ENCODE results near the gene PPEF2.
A peak's percentile ranks its signal among the peaks of the same experiment; 100 is the strongest.

Gene PPEF2

DNA sequence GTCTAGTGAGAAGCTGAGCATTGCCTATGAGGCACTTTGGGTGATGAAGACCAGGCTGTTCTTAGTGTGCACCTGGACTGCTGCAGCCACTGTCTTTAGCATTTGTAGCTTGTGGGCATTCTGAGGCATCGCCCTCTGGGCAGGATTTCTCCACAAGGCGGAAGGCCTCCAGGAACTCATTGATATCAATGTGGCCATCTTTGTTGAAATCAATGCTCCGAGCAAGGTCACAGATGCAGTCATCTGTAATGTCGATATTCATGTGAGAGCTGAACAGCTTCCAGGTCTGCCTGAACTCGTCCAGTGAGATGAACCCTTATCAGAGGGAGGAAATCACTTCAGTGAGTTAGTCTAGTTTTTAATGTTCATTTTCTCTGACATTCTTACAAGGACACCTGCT is 41.6 kb downstream of the PPEF2 start:
- no peak for DNase-seq
- Histone ChIP-seq H2BK12ac (ENCODE audit: low read length in 2 of 2) (no peak overlapping the region), H4K91ac (ENCODE audit: low read length) (no peak overlapping the region), H3K23ac (ENCODE audit: low read length in 2 of 2) (no peak overlapping the region), H4K8ac (ENCODE audit: low read length) (no peak overlapping the region), H3K14ac (ENCODE audit: low read length in 2 of 2) (no peak overlapping the region), H3K4me2 (ENCODE audit: low read length, poor library complexity, severe bottlenecking) (no peak overlapping the region), H3K4me1 (ENCODE audit: control insufficient read depth, insufficient read depth, low read depth, low read length) (no peaks in the 10 kb centered on the region), H3K9me3 (ENCODE audit: control insufficient read depth, low read length) (peaks cover 3% of the 10 kb centered on the region), H3K27me3 (ENCODE audit: control insufficient read depth in 1 of 2, insufficient read depth in 1 of 2, low read length in 2 of 2) (no peaks in the 10 kb centered on the region), H3K4me3 (ENCODE audit: insufficient read depth in 1 of 2, low read depth in 1 of 2, low read length in 2 of 2) (no peak overlapping the region), H3K27ac (ENCODE audit: low read length, poor library complexity, severe bottlenecking) (no peak overlapping the region), H3K79me1 (replicated peaks; ENCODE audit: low read length, poor library complexity, severe bottlenecking) (no peaks in the 10 kb centered on the region), H2AFZ (ENCODE audit: low read depth, low read length) (no peak overlapping the region), H2BK15ac (ENCODE audit: low read depth, poor library complexity, severe bottlenecking) (no peak overlapping the region), H3K18ac (ENCODE audit: low read depth in 1 of 2, low read length in 2 of 2) (no peak overlapping the region), H3K36me3 (ENCODE audit: control insufficient read depth in 1 of 2, insufficient read depth in 2 of 2, low read depth in 1 of 2, low read length in 2 of 2) (no peaks in the 10 kb centered on the region), H2BK120ac (ENCODE audit: low read depth, low read length) (no peak overlapping the region), H2AK5ac (ENCODE audit: low read length, severe bottlenecking) (no peak overlapping the region), H3K4ac (ENCODE audit: low read depth in 1 of 2, low read length in 2 of 2) (no peak overlapping the region), H2BK5ac (ENCODE audit: low read depth, low read length, poor library complexity, severe bottlenecking) (no peak overlapping the region), H3K9ac (ENCODE audit: low read length) (no peak overlapping the region)
- 93% methylated on average over 5 of the region's 5 CpGs for WGBS

DNA sequence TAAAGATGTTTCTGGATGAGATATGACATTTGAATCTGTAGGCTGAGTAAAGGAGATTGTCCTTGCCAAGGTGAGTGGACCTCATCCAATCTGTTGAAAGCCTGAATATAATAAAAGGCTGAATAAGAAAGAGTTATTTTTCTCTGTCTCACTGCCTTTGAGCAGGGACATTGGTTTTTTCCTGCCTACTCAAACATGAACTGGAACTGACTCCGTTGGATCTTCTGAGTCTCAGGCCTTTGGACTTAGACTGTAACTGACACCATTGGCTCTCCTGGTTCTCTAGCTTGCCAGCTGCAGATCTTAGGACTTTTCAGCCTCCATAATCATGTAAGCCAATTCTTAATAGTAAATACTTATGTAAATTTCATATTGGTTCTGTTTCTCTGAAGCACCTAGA is 43.5 kb downstream of the PPEF2 start:
- no peak overlapping the region for H3K4me3 ChIP-seq (ENCODE audit: insufficient read depth in 1 of 2, low read depth in 1 of 2, low read length in 2 of 2)
- no peak overlapping the region for H4K8ac ChIP-seq (ENCODE audit: low read length)
- H3K79me1 ChIP-seq (replicated peaks; ENCODE audit: low read length, poor library complexity, severe bottlenecking) = no peaks in the 10 kb centered on the region
- no peak overlapping the region for H2AFZ ChIP-seq (ENCODE audit: low read depth, low read length)
- no peak overlapping the region for H3K14ac ChIP-seq (ENCODE audit: low read length in 2 of 2)
- H3K4me1 ChIP-seq (ENCODE audit: control insufficient read depth, insufficient read depth, low read depth, low read length) = no peaks in the 10 kb centered on the region
- no peak overlapping the region for H2BK5ac ChIP-seq (ENCODE audit: low read depth, low read length, poor library complexity, severe bottlenecking)
- no peak overlapping the region for H3K9ac ChIP-seq (ENCODE audit: low read length)
- H3K27me3 ChIP-seq (ENCODE audit: control insufficient read depth in 1 of 2, insufficient read depth in 1 of 2, low read length in 2 of 2) = no peaks in the 10 kb centered on the region
- H2AK5ac ChIP-seq (ENCODE audit: low read length, severe bottlenecking) = no peak overlapping the region
- no peak overlapping the region for H2BK120ac ChIP-seq (ENCODE audit: low read depth, low read length)
- no peak for DNase-seq
- H4K91ac ChIP-seq (ENCODE audit: low read length) = no peak overlapping the region
- H2BK12ac ChIP-seq (ENCODE audit: low read length in 2 of 2) = no peak overlapping the region
- H3K4ac ChIP-seq (ENCODE audit: low read depth in 1 of 2, low read length in 2 of 2) = no peak overlapping the region
- 0% methylated on average over 1 of the region's 1 CpG for WGBS
- no peak overlapping the region for H3K23ac ChIP-seq (ENCODE audit: low read length in 2 of 2)
- H3K4me2 ChIP-seq (ENCODE audit: low read length, poor library complexity, severe bottlenecking) = no peak overlapping the region
- no peak overlapping the region for H3K18ac ChIP-seq (ENCODE audit: low read depth in 1 of 2, low read length in 2 of 2)
- no peak overlapping the region for H2BK15ac ChIP-seq (ENCODE audit: low read depth, poor library complexity, severe bottlenecking)
- H3K36me3 ChIP-seq (ENCODE audit: control insufficient read depth in 1 of 2, insufficient read depth in 2 of 2, low read depth in 1 of 2, low read length in 2 of 2) = no peaks in the 10 kb centered on the region
- peaks cover 3% of the 10 kb centered on the region for H3K9me3 ChIP-seq (ENCODE audit: control insufficient read depth, low read length)
- no peak overlapping the region for H3K27ac ChIP-seq (ENCODE audit: low read length, poor library complexity, severe bottlenecking)

GRCh38 chr4:75849461-75849860 is 52.8 kb downstream of the PPEF2 start:
- H3K9ac ChIP-seq (ENCODE audit: low read length) = no peak overlapping the region
- H2BK12ac ChIP-seq (ENCODE audit: low read length in 2 of 2) = peak overlapping the region in 1 of 2 experiments; percentile 88
- peak overlapping the region in 1 of 2 experiments; percentile 18 for H3K18ac ChIP-seq (ENCODE audit: low read depth in 1 of 2, low read length in 2 of 2)
- peaks cover 4% of the 10 kb centered on the region for H3K4me1 ChIP-seq (ENCODE audit: control insufficient read depth, insufficient read depth, low read depth, low read length)
- no peak overlapping the region for H2AK5ac ChIP-seq (ENCODE audit: low read length, severe bottlenecking)
- H2AFZ ChIP-seq (ENCODE audit: low read depth, low read length) = peak overlapping the region; percentile 36
- H4K91ac ChIP-seq (ENCODE audit: low read length) = peak overlapping the region; percentile 89
- H3K36me3 ChIP-seq (ENCODE audit: control insufficient read depth in 1 of 2, insufficient read depth in 2 of 2, low read depth in 1 of 2, low read length in 2 of 2) = no peaks in the 10 kb centered on the region
- H3K27ac ChIP-seq (ENCODE audit: low read length, poor library complexity, severe bottlenecking) = no peak overlapping the region
- H3K23ac ChIP-seq (ENCODE audit: low read length in 2 of 2) = no peak overlapping the region
- no peak overlapping the region for H3K4me3 ChIP-seq (ENCODE audit: insufficient read depth in 1 of 2, low read depth in 1 of 2, low read length in 2 of 2)
- H3K79me1 ChIP-seq (replicated peaks; ENCODE audit: low read length, poor library complexity, severe bottlenecking) = no peaks in the 10 kb centered on the region
- peak overlapping the region in 1 of 2 experiments; percentile 17 for H3K4ac ChIP-seq (ENCODE audit: low read depth in 1 of 2, low read length in 2 of 2)
- H2BK120ac ChIP-seq (ENCODE audit: low read depth, low read length) = no peak overlapping the region
- DNase-seq = peak; percentile 27
- H3K9me3 ChIP-seq (ENCODE audit: control insufficient read depth, low read length) = no peaks in the 10 kb centered on the region
- peak overlapping the region in 1 of 2 experiments; percentile 15 for H3K14ac ChIP-seq (ENCODE audit: low read length in 2 of 2)
- H3K4me2 ChIP-seq (ENCODE audit: low read length, poor library complexity, severe bottlenecking) = no peak overlapping the region
- no peaks in the 10 kb centered on the region for H3K27me3 ChIP-seq (ENCODE audit: control insufficient read depth in 1 of 2, insufficient read depth in 1 of 2, low read length in 2 of 2)
- WGBS = 78% methylated on average over 6 of the region's 6 CpGs
- H4K8ac ChIP-seq (ENCODE audit: low read length) = no peak overlapping the region
- no peak overlapping the region for H2BK5ac ChIP-seq (ENCODE audit: low read depth, low read length, poor library complexity, severe bottlenecking)
- H2BK15ac ChIP-seq (ENCODE audit: low read depth, poor library complexity, severe bottlenecking) = no peak overlapping the region

DNA sequence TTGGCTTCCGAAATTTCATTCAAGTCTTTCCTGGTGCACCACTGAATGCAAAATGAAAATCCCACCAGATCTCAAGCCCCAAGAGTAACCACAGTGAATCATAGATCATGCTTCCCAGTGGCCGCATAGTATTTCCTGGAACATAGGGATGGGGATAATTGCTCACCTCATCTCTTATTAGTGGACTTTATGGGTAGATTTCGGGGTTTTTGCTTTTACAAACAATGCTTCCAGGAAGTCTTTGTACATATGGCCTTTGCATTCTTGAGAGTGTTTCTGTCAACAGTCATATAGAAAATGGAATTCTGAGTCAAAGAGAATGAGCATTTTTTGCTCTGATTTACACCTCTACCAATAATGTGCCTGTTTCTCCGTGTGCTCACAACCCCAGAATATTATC is 53.4 kb downstream of the PPEF2 start:
- H2BK120ac ChIP-seq (ENCODE audit: low read depth, low read length) = no peak overlapping the region
- H3K23ac ChIP-seq (ENCODE audit: low read length in 2 of 2) = no peak overlapping the region
- H3K27ac ChIP-seq (ENCODE audit: low read length, poor library complexity, severe bottlenecking) = no peak overlapping the region
- H3K9ac ChIP-seq (ENCODE audit: low read length) = peak overlapping the region; percentile 33
- H2BK12ac ChIP-seq (ENCODE audit: low read length in 2 of 2) = no peak overlapping the region
- no peak overlapping the region for H4K91ac ChIP-seq (ENCODE audit: low read length)
- H3K4me3 ChIP-seq (ENCODE audit: insufficient read depth in 1 of 2, low read depth in 1 of 2, low read length in 2 of 2) = no peak overlapping the region
- H3K4me2 ChIP-seq (ENCODE audit: low read length, poor library complexity, severe bottlenecking) = no peak overlapping the region
- no peak overlapping the region for H2AFZ ChIP-seq (ENCODE audit: low read depth, low read length)
- no peak overlapping the region for H4K8ac ChIP-seq (ENCODE audit: low read length)
- no peaks in the 10 kb centered on the region for H3K9me3 ChIP-seq (ENCODE audit: control insufficient read depth, low read length)
- no peak overlapping the region for H3K4ac ChIP-seq (ENCODE audit: low read depth in 1 of 2, low read length in 2 of 2)
- H3K14ac ChIP-seq (ENCODE audit: low read length in 2 of 2) = no peak overlapping the region
- no peak overlapping the region for H3K18ac ChIP-seq (ENCODE audit: low read depth in 1 of 2, low read length in 2 of 2)
- H3K4me1 ChIP-seq (ENCODE audit: control insufficient read depth, insufficient read depth, low read depth, low read length) = peaks cover 5% of the 10 kb centered on the region
- 70% methylated on average over 4 of the region's 4 CpGs for WGBS
- H3K36me3 ChIP-seq (ENCODE audit: control insufficient read depth in 1 of 2, insufficient read depth in 2 of 2, low read depth in 1 of 2, low read length in 2 of 2) = no peaks in the 10 kb centered on the region
- no peaks in the 10 kb centered on the region for H3K27me3 ChIP-seq (ENCODE audit: control insufficient read depth in 1 of 2, insufficient read depth in 1 of 2, low read length in 2 of 2)
- peak; percentile 58 for DNase-seq
- H2AK5ac ChIP-seq (ENCODE audit: low read length, severe bottlenecking) = no peak overlapping the region
- no peaks in the 10 kb centered on the region for H3K79me1 ChIP-seq (replicated peaks; ENCODE audit: low read length, poor library complexity, severe bottlenecking)
- no peak overlapping the region for H2BK5ac ChIP-seq (ENCODE audit: low read depth, low read length, poor library complexity, severe bottlenecking)
- H2BK15ac ChIP-seq (ENCODE audit: low read depth, poor library complexity, severe bottlenecking) = no peak overlapping the region
